OCI-LY7 (cell line): Measurements from ENCODE around the gene CTNNA3. TPM values are rescaled to one million over a fixed set of nuclear protein-coding genes. Genes with fewer than 3 reads are reported as not detected.

Experiments
- BruUV-seq: library from RNA; stranded (reverse); fragments of 400-500 nt; replicated peaks from 2 replicates; lab custom pipeline; 2021; lab: Mats Ljungman, UMichigan
- CTCF ChIA-PET: fragments of 300-600 bp; sonication (Branson Sonifier 250); formaldehyde crosslinking; loops from one replicate; lab custom pipeline; 2022; ENCODE audit warnings: antibody characterized with exemption; ENCODE audit not compliant: unreplicated experiment; lab: Charles Lee
- POLR2A ChIA-PET: fragments of 300-600 bp; sonication (Branson Sonifier 250); formaldehyde crosslinking; loops from one replicate; lab custom pipeline; 2022; ENCODE audit warnings: antibody characterized with exemption; lab: Charles Lee
- DNase-seq: peaks from one replicate; pipeline ENCODE4 v3.0.0-alpha.2; 2015; ENCODE audit warnings: low spot score
- H2AFZ ChIP-seq: fragments of 200-600 bp; sonication (generic), shearing (Covaris generic); 2 replicates; pipeline ENCODE4 v1.6.1; 2014; ENCODE audit warnings: mild to moderate bottlenecking, antibody characterized with exemption, low read length, moderate library complexity
- H3K27ac ChIP-seq: fragments of 200-600 bp; sonication (generic); 2 replicates; pipeline ENCODE4 v1.5.1; 2014; ENCODE audit warnings: mixed run types, low read depth, mild to moderate bottlenecking, moderate library complexity, low read length, inconsistent platforms; ENCODE audit not compliant: poor library complexity, severe bottlenecking
- H3K36me3 ChIP-seq: fragments of 200-600 bp; sonication (generic); 2 replicates; pipeline ENCODE4 v1.6.1; 2014; ENCODE audit warnings: mild to moderate bottlenecking, antibody characterized with exemption, low read length, moderate library complexity, mixed read lengths; ENCODE audit not compliant: insufficient read depth
- H3K4me1 ChIP-seq: fragments of 200-600 bp; sonication (generic); 2 replicates; pipeline ENCODE4 v1.5.1; 2014; ENCODE audit warnings: mild to moderate bottlenecking, low read length; ENCODE audit not compliant: insufficient read depth, poor library complexity, severe bottlenecking
- H3K4me2 ChIP-seq: fragments of 200-600 bp; sonication (generic); 2 replicates; pipeline ENCODE4 v1.6.1; 2014; ENCODE audit warnings: mild to moderate bottlenecking, low read length
- H3K4me3 ChIP-seq: fragments of 200-600 bp; sonication (generic); 2 replicates; pipeline ENCODE4 v1.5.1; 2014; ENCODE audit warnings: mild to moderate bottlenecking, low read depth, low read length; ENCODE audit not compliant: poor library complexity, severe bottlenecking
- H3K79me2 ChIP-seq: fragments of 200-600 bp; sonication (generic); 2 replicates; pipeline ENCODE4 v1.6.1; 2016; ENCODE audit warnings: low read depth, mild to moderate bottlenecking, low read length, moderate library complexity, mixed read lengths; ENCODE audit not compliant: insufficient read depth
- H3K9me2 ChIP-seq: fragments of 200-600 bp; sonication (generic); 2 replicates; pipeline ENCODE4 v1.6.1; 2016; ENCODE audit warnings: mild to moderate bottlenecking, low read length, mixed read lengths; ENCODE audit not compliant: insufficient read depth
- H3K9me3 ChIP-seq: fragments of 200-600 bp; sonication (generic); 2 replicates; pipeline ENCODE4 v1.6.1; 2014; ENCODE audit warnings: mild to moderate bottlenecking, mixed run types, low read length, mixed read lengths
- H4K20me1 ChIP-seq: fragments of 200-600 bp; sonication (generic); 2 replicates; pipeline ENCODE4 v1.6.1; 2014; ENCODE audit warnings: mild to moderate bottlenecking, antibody characterized with exemption, low read length, moderate library complexity, mixed read lengths; ENCODE audit not compliant: insufficient read depth
- EZH2phosphoT487 ChIP-seq: fragments of 200-600 bp; sonication (generic); IDR thresholded peaks from 2 replicates; pipeline ENCODE4 v1.6.1; 2018; ENCODE audit warnings: low read depth, borderline replicate concordance, mild to moderate bottlenecking, mixed run types, antibody characterized with exemption, low read length, moderate library complexity, mixed read lengths
- intact Hi-C: fragments of 100-400 bp; cut with micrococcal nuclease; formaldehyde crosslinking; loops from one replicate; pipeline ENCODE4 v1.10.0; 2022; ENCODE audit not compliant: unreplicated experiment
- total RNA-seq, 2 experiments: library from RNA; depleted of rRNA in 1 of 2; stranded (reverse); fragments of >200 nt in 1 of 2; shearing (Covaris generic) in 1 of 2; gene quantifications; 2 replicates each; pipeline ENCODE4 v1.2.3, GENCODE V29; 2014 to 2022
- TF ChIP-seq, protein P1 (sequence below): fragments of 200-600 bp; sonication (generic); conservative IDR thresholded peaks from 2 replicates; pipeline ENCODE4 v1.5.1; 2014; ENCODE audit warnings: mild to moderate bottlenecking, antibody characterized with exemption, low read length, moderate library complexity, mixed read lengths

The CTNNA3 gene
- total RNA-seq, 2 experiments from 2014 or later, result not detected

DNA sequence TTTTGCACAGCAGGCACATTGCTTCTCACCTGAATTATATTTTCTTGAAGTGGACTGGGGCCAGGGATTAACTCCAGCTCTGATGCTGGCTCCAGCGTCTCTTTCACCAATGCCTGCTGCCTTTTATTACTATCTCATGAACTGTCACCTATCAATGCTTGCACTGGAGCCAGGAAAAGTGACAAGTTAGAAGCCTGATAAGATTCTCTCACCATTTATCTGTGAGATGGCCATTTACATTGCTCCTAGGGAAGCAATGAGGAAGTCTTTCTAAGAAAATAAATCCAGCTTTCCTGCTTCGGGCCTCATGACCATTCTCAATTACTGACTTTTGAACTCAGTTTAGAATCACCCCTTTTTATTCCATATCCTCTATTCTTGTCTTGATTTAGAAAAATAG is 818.6 kb downstream of the CTNNA3 start:
- CTCF ChIA-PET, result no interaction called here
- H3K36me3 ChIP-seq, result no peaks in the 10 kb centered on the region
- no peak overlapping the region for H3K27ac ChIP-seq
- H3K4me3 ChIP-seq, result no peak overlapping the region
- no peaks in the 10 kb centered on the region for H3K4me1 ChIP-seq
- no peak for DNase-seq
- BruUV-seq, result no TSS peak
- no peaks in the 10 kb centered on the region for H3K79me2 ChIP-seq
- no peak overlapping the region for H2AFZ ChIP-seq
- intact Hi-C loops, result no loop called here
- H3K9me3 ChIP-seq, result no peaks in the 10 kb centered on the region
- H3K4me2 ChIP-seq, result no peak overlapping the region
- H3K9me2 ChIP-seq, result no peaks in the 10 kb centered on the region
- POLR2A ChIA-PET, result no interaction called here
- no peaks in the 10 kb centered on the region for H4K20me1 ChIP-seq
- TF ChIP-seq, protein P1, sequence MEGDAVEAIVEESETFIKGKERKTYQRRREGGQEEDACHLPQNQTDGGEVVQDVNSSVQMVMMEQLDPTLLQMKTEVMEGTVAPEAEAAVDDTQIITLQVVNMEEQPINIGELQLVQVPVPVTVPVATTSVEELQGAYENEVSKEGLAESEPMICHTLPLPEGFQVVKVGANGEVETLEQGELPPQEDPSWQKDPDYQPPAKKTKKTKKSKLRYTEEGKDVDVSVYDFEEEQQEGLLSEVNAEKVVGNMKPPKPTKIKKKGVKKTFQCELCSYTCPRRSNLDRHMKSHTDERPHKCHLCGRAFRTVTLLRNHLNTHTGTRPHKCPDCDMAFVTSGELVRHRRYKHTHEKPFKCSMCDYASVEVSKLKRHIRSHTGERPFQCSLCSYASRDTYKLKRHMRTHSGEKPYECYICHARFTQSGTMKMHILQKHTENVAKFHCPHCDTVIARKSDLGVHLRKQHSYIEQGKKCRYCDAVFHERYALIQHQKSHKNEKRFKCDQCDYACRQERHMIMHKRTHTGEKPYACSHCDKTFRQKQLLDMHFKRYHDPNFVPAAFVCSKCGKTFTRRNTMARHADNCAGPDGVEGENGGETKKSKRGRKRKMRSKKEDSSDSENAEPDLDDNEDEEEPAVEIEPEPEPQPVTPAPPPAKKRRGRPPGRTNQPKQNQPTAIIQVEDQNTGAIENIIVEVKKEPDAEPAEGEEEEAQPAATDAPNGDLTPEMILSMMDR, result no peak
- TF ChIP-seq EZH2phosphoT487, result no peak

DNA sequence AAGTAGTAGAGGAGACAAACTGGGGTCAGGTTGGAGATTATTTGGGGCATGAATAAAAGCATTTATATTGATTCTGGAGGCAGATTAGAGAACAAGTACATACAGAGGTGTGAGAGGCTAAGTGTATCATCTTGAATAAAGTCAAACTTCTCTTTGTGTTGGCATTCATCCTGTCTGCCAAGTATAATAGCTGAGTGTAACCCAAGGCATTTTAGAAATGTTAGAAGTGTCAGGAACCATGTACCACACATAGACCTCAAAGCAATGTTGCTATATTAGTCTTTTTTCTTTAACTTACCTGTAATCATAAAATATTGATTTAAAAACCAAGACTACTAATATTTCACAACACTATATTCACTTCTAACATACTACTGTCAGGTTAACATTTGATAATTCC is 826.4 kb downstream of the CTNNA3 start:
- no peak for TF ChIP-seq EZH2phosphoT487
- TF ChIP-seq, protein P1, result no peak
- Histone ChIP-seq H3K4me3 (no peak overlapping the region), H3K4me1 (no peaks in the 10 kb centered on the region), H3K9me2 (no peaks in the 10 kb centered on the region), H4K20me1 (no peaks in the 10 kb centered on the region), H2AFZ (no peak overlapping the region), H3K79me2 (no peaks in the 10 kb centered on the region), H3K36me3 (no peaks in the 10 kb centered on the region), H3K27ac (no peak overlapping the region), H3K9me3 (no peaks in the 10 kb centered on the region), H3K4me2 (no peak overlapping the region)
- CTCF ChIA-PET, result no interaction called here
- intact Hi-C loops, result no loop called here
- DNase-seq, result no peak
- POLR2A ChIA-PET, result no interaction called here
- no TSS peak for BruUV-seq

DNA sequence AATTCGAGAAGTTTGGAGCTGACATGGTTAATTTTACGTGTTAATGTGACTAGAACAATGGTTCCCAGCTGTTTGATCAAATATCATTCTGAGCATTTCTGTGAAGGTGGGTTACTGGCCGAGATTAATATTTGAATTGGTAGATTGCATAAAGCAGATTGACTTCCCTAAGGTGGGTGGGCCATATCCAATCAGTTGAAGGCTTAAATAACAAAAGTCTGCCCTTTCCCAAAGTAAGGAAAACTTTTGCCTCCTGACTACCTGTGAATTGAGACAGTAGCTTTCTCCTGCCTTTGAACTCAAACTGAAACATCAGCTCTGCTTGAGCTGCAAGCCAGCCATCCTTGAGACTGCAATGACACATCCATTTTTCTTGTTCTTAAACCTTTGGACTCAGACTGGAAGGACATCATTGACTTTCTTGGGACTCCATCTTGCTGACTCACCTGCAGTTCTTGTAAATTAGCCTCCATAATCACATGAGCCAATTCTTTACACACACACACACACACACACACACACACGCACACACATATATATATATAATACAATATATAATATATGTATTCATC is 833.2 kb downstream of the CTNNA3 start:
- BruUV-seq, result no TSS peak
- no peaks in the 10 kb centered on the region for H3K4me1 ChIP-seq
- H3K4me2 ChIP-seq, result no peak overlapping the region
- ChIA-PET CTCF (no interaction called here), POLR2A (interaction anchor here (1.2 kb wide), 1 partner anchor 65 kb away, joined by 5 read pairs; no protein-coding TSS in a partner anchor)
- intact Hi-C loops, result no loop called here
- no peak overlapping the region for H3K4me3 ChIP-seq
- no peaks in the 10 kb centered on the region for H4K20me1 ChIP-seq
- H2AFZ ChIP-seq, result no peak overlapping the region
- H3K9me2 ChIP-seq, result no peaks in the 10 kb centered on the region
- H3K27ac ChIP-seq, result no peak overlapping the region
- H3K9me3 ChIP-seq, result no peaks in the 10 kb centered on the region
- TF ChIP-seq, protein P1, result no peak
- TF ChIP-seq EZH2phosphoT487, result no peak
- H3K36me3 ChIP-seq, result no peaks in the 10 kb centered on the region
- DNase-seq, result no peak
- H3K79me2 ChIP-seq, result no peaks in the 10 kb centered on the region
